Mesenteric fat pad (tissue), 1 donor: ENCODE data around the gene ASTL. TPM values are rescaled to one million over a fixed set of nuclear protein-coding genes. Genes with fewer than 3 reads are reported as not detected.
A peak's percentile ranks its signal among the peaks of the same experiment; 100 is the strongest.

Experiments used
- DNase-seq: peaks from one replicate; pipeline ENCODE4 v3.0.0-alpha.2; 2020; ENCODE audit warnings: low spot score
- long read RNA-seq: library from polyadenylated mRNA; unstranded; transcript quantifications from one replicate; pipeline ENCODE4 v2.0.0, GENCODE V29; 2020
- total RNA-seq: library from RNA; stranded (reverse); fragmentation: NEBNext Ultra II Directional; extraction: Animal tissue kit (Norgen Biotek cat#: 25700); gene quantifications from one replicate; pipeline ENCODE4 v1.2.1, GENCODE V29; 2021
- donor health status: DM: yes; HTN: yes; CAD: no.

Gene ASTL
- not detected for total RNA-seq
- long read RNA-seq = 0 reads

DNA sequence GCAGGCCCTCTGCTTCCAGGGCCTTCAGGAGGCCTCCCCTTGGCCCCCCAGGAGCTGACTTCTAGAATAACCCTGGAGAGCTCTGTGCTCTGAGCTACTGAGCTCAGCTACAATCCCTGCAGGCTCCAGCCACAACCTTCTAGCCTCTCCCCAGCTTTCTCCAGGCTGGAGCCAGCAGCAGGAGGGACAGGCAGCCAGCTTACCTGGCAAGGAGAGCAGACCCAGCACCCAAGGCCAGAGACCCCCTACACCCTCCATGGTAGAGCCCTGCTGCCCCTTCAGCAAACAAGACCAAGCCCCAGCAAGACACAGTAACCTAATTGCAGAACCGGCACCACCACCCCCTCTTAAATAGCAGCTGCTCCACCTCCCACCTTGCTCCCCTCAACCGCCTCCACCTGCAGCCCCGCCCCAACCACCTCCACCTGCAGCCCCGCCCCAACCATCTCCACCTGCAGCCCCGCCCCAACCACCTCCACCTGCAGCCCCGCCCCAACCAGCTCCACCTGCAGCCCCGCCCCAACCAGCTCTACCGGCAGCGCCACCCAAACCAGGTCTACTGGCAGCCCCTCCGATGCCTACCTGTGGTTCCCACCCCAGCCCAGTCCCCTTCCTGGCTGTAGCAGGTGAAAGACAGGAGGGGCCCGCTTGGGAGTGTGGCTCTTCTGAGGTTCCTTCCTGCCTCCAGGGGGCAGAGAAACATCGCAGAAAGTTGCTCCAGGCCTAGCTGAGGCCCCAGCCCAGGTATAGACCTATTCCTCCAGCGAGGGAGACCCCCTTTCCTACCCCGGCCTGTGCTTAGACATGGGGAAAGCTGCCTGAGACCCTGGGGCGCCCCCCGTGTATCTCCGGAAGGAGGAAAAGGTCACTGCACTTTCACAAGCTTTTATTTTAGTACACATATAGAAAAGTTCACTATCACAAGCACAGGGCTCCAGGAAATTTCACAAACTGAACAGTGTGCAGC is at the start of gene ASTL:
Gene ASTL, minus strand, starts transcription at position 324 of the 967 bp plus-strand sequence. Its CDS starts 66 bp downstream, at position 258.
- DNase-seq = no peak

GRCh38 chr2:96186562-96186961 is 48.3 kb upstream of the ASTL start:
- no peak for DNase-seq

DNA sequence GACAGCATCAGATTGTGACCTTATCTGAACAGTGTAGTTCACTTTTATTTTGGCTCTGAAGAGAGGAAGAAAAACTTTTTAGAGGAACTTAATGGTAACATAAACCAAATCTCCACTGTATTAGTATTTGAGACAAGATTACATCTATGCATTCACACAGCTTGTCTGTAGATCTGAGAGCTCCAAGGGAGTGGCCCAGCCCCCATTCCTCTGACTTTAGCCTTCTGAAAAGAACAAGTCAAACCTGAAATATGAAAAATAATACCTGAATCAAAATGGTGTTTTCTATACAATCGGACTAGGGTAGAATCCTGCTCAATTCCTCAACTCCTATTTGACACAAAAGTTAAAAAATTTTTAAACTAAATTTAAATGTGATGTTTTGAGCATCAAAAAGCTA is 47.2 kb upstream of the ASTL start:
- DNase-seq = no peak

DNA sequence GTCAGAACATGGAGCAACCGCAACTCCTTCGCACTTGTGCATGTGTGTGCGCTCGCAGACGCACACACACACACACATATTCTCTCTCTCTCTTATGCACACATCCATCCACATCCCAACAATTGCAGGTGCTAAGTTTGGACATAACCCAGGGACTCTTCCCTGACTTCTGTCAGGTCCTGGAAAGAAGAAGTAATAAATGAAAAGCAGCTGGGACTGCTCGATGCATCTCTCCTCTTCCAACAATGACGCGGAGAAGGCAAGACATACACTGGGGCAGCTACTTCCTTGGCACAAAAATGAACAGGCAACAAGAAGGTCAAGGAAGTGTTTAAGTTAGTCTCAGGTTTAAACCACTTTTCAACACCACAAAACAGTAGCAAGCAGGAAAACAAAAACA is 46.7 kb upstream of the ASTL start:
- no peak for DNase-seq

DNA sequence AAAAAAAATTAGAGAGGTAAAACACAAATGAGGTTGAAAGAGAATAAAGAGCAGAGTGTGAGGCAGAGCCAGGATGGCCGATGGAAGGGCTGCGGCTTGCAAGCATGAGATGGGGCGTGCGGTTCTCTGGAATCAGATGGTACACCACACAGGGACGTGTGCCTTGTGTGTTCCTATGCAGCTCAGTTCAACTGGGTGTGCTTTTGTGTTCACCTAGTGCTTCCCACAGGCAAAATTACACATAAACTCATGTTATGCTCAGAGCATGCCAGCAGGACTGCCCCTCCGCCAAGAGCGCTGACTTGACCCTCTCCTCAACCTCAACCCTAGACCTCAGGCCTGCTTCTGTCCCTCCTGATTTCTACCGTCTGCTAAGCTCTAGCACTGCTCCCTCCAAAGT is 45.9 kb upstream of the ASTL start:
- no peak for DNase-seq

DNA sequence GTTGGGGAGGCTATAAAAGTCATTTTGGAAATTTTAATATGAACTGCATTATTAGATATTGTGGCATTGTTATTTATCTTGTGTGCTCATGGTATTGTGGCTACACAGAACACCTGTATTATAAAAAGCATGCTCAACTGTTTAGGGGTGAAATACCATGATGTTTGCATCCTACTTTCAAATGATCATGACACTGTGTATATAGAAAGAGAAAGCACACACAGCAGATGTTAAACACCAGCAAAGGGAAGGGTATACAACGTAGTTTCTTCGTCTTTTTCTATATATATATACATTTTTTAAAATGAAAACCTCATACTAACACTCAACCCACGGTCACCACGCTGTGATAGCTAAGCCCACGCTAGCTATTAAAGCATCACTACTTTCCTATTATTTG is 43.2 kb upstream of the ASTL start:
- DNase-seq = no peak

DNA sequence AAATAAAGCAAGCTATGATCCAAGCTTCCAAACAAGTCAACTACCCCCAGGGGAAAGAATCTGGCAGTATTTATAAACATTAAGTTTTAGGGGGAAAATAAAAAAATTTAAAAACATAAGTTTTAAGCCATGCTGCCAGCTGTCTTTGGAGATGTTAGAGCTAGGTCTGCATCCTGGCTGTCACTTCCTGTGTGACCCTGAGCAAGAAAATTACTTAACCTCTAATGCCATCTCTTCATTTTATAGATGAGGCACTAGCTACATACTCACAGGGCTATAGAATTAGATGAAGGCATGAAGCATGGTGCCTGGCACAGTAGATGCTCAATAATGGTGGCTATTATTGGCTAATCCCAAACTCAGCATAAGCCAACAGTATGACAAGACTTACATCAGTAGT is 42.2 kb upstream of the ASTL start:
- DNase-seq = no peak

GRCh38 chr2:96180002-96180401 is 41.7 kb upstream of the ASTL start:
- no peak for DNase-seq

DNA sequence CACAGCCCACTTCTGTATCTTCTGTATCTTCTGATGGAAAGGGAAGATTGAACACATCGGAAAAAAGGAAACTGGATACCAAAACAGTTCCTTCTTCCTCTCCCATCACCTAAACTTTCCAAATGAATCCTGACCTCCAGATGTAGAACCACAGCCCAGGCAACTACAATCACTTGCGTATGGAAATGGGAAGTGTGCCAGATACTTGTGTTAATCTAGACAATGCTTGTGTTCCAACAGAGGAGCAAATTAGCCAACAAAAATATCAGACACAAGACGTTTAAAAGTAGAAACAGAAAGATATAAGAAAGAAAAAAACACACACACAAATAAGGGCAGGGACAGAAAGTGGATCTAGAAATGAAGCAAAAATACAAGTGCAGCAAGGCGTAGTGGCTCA is 38.4 kb upstream of the ASTL start:
- DNase-seq = no peak

- DNase-seq = no peak
Observed at GRCh38 chr2:96175951-96176350, 37.6 kb upstream of the ASTL start.

- DNase-seq = no peak
Observed at GRCh38 chr2:96174251-96175144, 36.2 kb upstream of the ASTL start.

DNA sequence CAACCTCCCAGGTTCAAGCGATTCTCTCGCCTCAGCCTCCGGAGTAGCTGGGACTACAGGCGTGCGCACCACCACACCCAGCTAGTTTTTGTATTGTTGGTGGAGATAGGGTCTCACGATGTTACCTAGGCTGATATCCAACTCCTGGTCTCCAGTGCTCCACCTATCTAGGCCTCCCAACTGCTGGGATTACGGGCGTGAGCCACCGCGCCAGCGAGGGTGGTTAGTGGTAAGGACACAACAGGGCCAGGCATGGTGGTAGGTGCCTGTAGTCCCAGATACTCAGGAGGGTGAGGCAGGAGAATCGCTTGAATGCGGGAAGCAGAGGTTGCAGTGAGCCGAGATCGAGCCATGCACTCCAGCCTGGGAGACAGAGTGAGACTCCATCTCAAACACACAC is 33.5 kb upstream of the ASTL start:
- DNase-seq = no peak

GRCh38 chr2:96170626-96171025 is 32.3 kb upstream of the ASTL start:
- no peak for DNase-seq

DNA sequence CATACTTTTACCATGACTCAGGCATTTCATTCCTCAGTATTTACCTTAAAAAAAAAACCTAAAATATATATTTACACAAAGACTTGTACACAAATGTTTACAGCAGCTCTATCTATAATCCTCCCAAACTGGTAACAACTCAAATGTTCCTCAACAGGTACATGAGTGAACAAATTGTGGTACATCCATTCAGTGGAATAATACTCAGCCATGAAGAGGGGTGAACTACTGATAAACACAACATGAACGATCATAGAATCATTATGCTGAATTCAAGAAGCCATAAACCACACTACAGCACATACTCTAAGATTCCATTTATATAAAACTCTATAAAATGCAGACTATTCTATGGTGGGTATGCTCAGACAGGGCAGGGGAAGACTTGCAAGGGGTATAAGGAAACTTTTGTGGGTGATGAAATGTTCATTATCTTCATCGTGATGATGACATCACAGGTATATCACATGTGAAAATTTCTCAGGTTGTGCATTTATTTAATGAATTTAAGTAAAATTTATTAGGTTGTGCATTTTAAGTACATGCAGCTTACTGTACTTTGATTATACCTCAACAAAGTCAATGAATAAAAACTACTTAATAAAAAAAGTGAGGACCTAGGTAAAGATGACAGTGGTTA is 31.7 kb upstream of the ASTL start:
- no peak for DNase-seq

DNA sequence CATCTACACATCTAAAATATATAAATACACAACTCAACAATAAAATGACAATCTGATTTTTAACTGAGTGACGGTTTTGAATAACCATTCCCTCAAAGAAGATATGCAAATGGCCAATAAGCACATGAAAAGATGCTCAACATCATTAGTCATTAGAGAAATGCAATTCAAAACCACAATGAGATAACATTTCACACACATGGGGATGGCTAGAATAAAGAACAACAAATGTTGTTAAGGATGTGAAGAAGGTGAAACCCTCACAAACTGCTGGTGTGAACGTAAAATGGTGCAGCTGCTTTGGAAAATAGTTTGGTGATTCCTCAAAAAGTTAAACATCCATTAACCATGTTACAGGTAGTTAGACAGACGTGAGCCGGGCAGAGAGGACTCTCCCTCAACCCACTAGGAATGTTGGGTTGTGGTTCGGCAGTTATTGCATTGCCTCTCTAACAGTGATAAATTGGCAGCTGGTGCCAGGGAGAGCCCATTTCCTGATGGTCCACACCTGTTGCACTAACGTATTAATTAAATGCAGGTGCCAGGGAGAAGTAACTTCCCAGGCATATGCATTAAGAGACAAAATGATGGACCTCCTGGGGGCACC is 29.2 kb upstream of the ASTL start:
- no peak for DNase-seq

DNA sequence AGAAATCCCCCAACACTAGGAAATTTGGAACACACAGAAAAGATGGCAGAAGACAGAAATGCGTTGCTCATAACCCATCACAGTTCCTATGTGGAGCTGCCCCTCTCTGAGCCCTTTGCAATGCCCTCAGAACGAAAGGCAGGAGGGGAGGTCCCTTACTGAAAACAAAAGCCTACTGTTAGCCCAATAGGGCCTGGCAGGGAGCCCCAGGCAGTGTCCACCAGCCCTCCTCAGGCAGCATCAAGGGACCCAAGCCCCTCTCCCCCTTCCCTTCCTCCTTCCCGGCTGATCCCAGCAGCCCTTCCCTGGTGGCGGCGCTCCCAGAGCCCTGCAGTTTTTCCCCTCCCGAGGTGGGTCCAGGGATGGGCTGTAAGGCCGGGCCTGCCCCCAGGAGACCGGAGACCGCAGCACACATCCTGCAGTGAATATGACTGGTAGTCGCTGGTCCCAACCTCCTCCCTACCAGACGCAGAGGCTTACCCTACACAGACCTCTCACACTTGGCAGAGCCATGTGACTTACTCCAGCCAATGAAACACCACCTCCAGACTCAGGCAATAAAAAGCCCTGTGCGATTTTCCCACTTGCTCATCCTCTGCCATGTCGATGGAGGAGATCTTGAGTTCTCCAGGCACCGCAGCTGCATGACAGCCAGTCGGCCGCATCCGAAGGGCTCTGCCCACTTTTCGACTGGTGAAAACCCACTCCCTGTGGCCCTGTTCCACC is 26.3 kb upstream of the ASTL start:
- peak; percentile 88 for DNase-seq

- DNase-seq = no peak
Observed at GRCh38 chr2:96163768-96164429, 25.6 kb upstream of the ASTL start.

GRCh38 chr2:96163415-96163767 is 25.1 kb upstream of the ASTL start:
- no peak for DNase-seq

GRCh38 chr2:96161898-96162297 is 23.6 kb upstream of the ASTL start:
- DNase-seq = no peak

- DNase-seq = peak; percentile 28
Observed at GRCh38 chr2:96160366-96160765, 22.1 kb upstream of the ASTL start.
